Skeletal muscle satellite cell (primary cell): ENCODE results near the gene SLC10A2.

Experiments
- H3K27me3 ChIP-seq: 2 replicates; pipeline ENCODE4 v1.7.0; 2013; ENCODE audit warnings: low read length; ENCODE audit not compliant: control insufficient read depth, insufficient read depth
- H3K36me3 ChIP-seq: 2 replicates; pipeline ENCODE4 v1.7.0; 2013; ENCODE audit warnings: mild to moderate bottlenecking, control low read depth, low read length; ENCODE audit not compliant: insufficient read depth
- H3K4me1 ChIP-seq: 2 replicates; pipeline ENCODE4 v1.7.0; 2013; ENCODE audit warnings: low read length; ENCODE audit not compliant: control insufficient read depth, insufficient read depth
- H3K4me2 ChIP-seq: 2 replicates; pipeline ENCODE4 v1.7.0; 2013; ENCODE audit warnings: mild to moderate bottlenecking, low read length
- H3K4me3 ChIP-seq: 2 replicates; pipeline ENCODE4 v1.7.0; 2013; ENCODE audit warnings: low read length
- H3K9ac ChIP-seq: 2 replicates; pipeline ENCODE4 v1.7.0; 2013; ENCODE audit warnings: mild to moderate bottlenecking, low read depth, low read length, moderate library complexity
- H3K9me3 ChIP-seq: replicated peaks from 2 replicates; pipeline ENCODE4 v1.7.0; 2013; ENCODE audit warnings: mild to moderate bottlenecking, control low read depth, low read length

The SLC10A2 gene

DNA sequence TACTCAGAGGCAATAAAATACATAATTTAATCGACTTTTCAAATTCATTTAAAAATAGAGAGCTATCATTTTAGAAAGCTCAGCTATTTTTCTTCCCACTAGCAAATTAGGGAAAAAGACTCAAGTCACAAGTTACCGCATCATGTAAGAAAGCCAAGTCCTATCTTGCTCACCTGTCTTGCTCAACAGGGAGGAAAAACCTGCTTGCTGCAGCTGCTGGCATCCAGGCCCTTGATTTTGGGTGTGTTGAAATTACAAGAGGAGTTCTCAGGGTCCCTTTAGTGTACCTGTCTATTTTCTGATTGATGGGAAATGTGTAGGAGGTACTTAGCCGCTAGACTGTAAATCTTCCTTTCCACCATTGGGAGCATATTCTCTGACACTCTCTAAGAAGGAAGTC, 22.2 kb downstream of the SLC10A2 start:
- no peaks in the 10 kb centered on the region for H3K4me1 ChIP-seq
- no peak overlapping the region for H3K4me2 ChIP-seq
- H3K9ac ChIP-seq = no peak overlapping the region
- no peaks in the 10 kb centered on the region for H3K27me3 ChIP-seq
- no peaks in the 10 kb centered on the region for H3K36me3 ChIP-seq
- H3K4me3 ChIP-seq = no peak overlapping the region
- H3K9me3 ChIP-seq = no peaks in the 10 kb centered on the region

DNA sequence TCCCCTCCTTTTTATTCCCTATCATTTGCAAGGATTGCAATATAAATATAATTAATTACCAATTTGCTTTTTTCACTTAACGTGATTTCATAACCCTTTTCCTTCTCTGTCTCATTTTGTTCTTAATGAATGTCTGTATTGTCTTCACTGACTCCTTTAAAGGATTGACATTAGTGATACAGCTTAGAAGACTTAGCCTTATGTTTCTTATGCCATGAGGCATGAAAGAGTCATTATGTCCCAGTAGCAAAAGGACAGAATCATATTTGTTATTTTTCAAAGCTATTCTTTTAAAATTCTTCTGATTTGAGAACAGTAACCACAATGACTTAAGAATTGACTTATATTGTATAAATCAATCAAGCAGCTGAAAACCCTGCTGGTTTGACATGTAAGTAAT, 26.2 kb downstream of the SLC10A2 start:
- Histone ChIP-seq H3K4me2 (no peak overlapping the region), H3K4me3 (no peak overlapping the region), H3K27me3 (no peaks in the 10 kb centered on the region), H3K4me1 (no peaks in the 10 kb centered on the region), H3K9me3 (no peaks in the 10 kb centered on the region), H3K9ac (no peak overlapping the region), H3K36me3 (no peaks in the 10 kb centered on the region)

DNA sequence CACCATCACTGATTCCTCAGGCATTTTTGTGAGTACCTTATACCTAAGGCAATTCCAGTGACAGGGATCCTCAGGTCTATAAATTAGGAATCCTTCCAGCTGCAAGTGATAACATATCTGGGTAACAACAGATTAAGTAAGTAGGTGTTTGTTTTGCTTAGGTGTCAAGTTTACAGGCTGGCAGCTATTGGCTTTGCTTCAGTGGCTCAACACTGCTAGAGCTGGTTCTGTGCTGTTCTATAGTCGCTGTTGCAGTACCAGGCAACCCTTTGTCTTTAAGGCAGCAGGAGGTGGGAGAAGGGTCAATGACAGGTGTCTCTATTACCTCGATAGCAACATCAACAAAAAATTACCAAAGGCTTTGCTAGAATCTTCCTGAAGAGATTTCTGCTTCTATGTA, 27.0 kb downstream of the SLC10A2 start:
- H3K4me3 ChIP-seq = no peak overlapping the region
- no peaks in the 10 kb centered on the region for H3K4me1 ChIP-seq
- no peak overlapping the region for H3K9ac ChIP-seq
- no peaks in the 10 kb centered on the region for H3K27me3 ChIP-seq
- no peaks in the 10 kb centered on the region for H3K36me3 ChIP-seq
- H3K9me3 ChIP-seq = no peaks in the 10 kb centered on the region
- H3K4me2 ChIP-seq = no peak overlapping the region

DNA sequence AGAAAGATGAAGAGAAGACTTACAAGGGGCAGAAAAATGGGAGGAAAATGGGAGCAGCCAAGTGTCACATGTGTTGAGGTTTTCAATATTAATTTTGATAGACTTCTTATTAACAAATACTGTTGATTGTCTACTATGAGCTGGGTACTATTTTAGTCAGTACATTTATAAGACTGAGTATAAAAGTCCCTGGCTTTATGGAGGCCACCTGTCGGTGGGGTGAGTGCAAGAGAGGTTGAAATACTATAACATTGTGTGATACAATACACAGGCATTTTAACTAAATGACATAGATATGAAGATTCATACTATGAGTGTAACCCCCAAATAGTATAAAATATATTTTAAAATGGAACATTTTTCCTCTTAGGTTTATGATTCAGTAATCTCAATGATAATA, 29.9 kb downstream of the SLC10A2 start:
- H3K9ac ChIP-seq = no peak overlapping the region
- H3K4me3 ChIP-seq = no peak overlapping the region
- no peaks in the 10 kb centered on the region for H3K9me3 ChIP-seq
- H3K4me1 ChIP-seq = no peaks in the 10 kb centered on the region
- H3K36me3 ChIP-seq = no peaks in the 10 kb centered on the region
- no peak overlapping the region for H3K4me2 ChIP-seq
- no peaks in the 10 kb centered on the region for H3K27me3 ChIP-seq

DNA sequence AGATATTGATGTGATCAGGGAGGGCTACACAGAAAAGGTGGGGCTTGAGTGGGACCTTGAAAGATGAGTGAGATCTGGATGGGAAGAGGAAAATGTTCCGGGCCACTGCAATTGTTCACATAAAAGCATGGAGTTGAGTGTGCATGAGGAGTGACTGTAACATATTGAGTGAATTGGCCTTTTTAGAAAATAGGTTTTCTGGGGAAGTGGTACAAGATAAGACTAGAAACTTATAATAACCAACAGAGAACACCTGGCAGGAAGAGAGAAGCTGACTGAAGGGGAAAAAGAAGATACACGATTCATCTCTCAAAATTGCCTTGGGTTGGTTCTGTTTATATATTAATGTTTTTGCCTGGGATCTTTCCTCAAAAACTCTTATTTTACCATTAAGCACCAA, 32.2 kb downstream of the SLC10A2 start:
- no peaks in the 10 kb centered on the region for H3K4me1 ChIP-seq
- H3K4me3 ChIP-seq = no peak overlapping the region
- no peaks in the 10 kb centered on the region for H3K36me3 ChIP-seq
- H3K9me3 ChIP-seq = no peaks in the 10 kb centered on the region
- H3K9ac ChIP-seq = no peak overlapping the region
- no peak overlapping the region for H3K4me2 ChIP-seq
- no peaks in the 10 kb centered on the region for H3K27me3 ChIP-seq

DNA sequence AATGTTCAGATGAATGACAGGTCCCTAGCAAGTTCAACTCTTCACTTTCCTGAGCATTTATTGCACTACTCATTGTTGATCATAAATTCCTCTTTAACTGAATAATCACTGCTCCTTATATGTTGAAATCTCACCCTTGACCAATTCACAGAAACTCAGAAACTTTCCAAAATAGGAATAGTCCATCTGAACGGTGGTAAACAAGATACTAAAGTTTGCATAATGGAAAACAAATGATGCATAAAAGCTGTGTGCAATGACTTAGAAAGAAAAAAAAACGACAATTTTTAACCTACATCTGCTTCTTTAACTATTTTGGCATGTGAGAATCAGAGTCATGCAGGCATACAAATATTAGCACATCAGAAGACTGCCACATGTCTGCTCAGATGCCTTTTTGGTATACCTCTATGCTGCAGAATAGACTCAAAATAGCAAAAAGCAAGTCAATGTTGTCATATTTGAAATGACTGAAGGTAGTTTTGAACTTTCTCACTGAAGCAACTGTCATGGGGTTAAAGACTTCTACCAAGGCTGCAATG, 34.8 kb downstream of the SLC10A2 start:
- H3K27me3 ChIP-seq = no peaks in the 10 kb centered on the region
- no peaks in the 10 kb centered on the region for H3K36me3 ChIP-seq
- H3K4me3 ChIP-seq = no peak overlapping the region
- no peaks in the 10 kb centered on the region for H3K4me1 ChIP-seq
- no peak overlapping the region for H3K9ac ChIP-seq
- H3K9me3 ChIP-seq = no peaks in the 10 kb centered on the region
- no peak overlapping the region for H3K4me2 ChIP-seq

DNA sequence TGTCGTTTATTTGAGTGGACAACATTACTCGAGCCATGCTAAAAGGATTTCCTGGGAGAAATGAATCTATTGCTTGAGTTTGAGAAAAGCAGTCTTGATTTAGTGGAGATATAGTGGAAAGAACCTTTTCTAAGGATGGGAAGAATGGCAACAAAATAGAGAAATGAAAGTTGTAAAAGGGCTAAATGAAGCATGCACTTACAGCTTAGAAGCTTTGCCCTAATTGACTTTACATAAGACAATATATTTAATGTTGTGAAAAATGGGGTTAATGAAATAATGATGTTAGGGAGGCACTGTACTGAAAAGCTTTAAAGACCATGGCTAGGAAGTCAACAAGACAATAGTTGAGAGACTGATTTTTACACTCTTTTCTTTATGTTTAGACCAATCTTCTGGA, 35.4 kb downstream of the SLC10A2 start:
- Histone ChIP-seq H3K27me3 (no peaks in the 10 kb centered on the region), H3K36me3 (no peaks in the 10 kb centered on the region), H3K9me3 (no peaks in the 10 kb centered on the region), H3K9ac (no peak overlapping the region), H3K4me2 (no peak overlapping the region), H3K4me3 (no peak overlapping the region), H3K4me1 (no peaks in the 10 kb centered on the region)

DNA sequence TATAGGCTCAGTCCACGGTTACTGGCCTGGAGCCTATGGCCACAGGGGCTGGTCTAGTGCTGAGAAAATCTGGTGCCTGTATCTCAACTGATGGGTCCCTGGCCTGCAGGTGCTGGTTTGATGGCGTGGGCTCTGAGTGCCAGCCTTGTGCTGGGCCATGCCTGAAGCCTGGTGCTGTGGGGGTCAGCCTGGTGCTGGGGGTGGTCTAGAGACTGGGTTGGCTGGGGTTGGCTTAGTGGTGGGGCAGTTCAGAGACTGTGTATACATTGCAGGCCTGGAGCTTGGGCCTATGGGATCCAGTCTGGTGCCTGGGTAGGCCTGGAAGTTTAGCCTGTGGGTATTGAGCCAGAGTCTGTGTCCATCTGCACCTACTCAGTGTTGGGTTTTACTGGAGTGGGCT, 36.4 kb downstream of the SLC10A2 start:
- Histone ChIP-seq H3K4me3 (no peak overlapping the region), H3K9ac (no peak overlapping the region), H3K27me3 (no peaks in the 10 kb centered on the region), H3K36me3 (no peaks in the 10 kb centered on the region), H3K9me3 (no peaks in the 10 kb centered on the region), H3K4me2 (no peak overlapping the region), H3K4me1 (no peaks in the 10 kb centered on the region)

DNA sequence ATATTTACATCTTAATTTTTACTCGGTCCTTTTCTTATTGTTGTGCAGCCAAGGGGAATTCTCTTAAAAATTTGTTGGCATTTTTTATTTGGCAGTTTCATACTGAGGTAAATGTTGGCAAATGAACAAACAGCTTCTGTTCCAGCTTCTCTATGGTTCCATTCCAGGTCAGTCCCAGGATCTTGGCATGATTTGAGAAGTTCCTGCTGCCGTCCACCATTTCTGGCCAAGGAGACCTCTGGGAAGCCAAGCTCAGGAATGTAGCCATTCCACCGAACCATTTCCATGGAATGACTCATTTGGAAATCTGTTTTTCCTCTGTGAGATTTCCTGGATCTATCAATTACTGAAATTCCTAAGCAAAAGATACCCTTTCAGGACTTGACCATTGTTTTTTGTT, 43.9 kb downstream of the SLC10A2 start:
- H3K4me3 ChIP-seq = no peak overlapping the region
- H3K9me3 ChIP-seq = no peaks in the 10 kb centered on the region
- H3K9ac ChIP-seq = no peak overlapping the region
- H3K4me1 ChIP-seq = no peaks in the 10 kb centered on the region
- H3K27me3 ChIP-seq = no peaks in the 10 kb centered on the region
- H3K4me2 ChIP-seq = no peak overlapping the region
- H3K36me3 ChIP-seq = no peaks in the 10 kb centered on the region

DNA sequence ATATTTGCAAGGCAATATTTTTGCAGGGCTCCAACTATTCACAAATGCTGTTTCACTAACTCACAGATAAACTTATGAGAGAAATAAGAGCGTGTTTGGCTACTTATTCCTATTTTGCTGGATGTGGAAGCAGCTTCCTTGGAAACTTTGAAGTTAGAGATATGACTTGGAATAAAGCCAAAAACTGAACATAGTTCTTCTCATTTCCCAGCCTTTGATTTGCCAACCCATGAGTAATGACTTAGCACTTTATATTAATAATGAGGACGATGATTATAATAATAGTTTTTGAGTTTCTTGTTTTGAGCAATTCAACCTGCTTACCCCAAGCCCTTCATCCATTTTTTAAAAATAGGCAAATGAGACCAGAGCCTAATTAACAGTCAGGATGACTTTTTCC, 47.7 kb downstream of the SLC10A2 start:
- Histone ChIP-seq H3K9ac (no peak overlapping the region), H3K4me2 (no peak overlapping the region), H3K4me3 (no peak overlapping the region), H3K9me3 (no peaks in the 10 kb centered on the region), H3K36me3 (no peaks in the 10 kb centered on the region), H3K4me1 (no peaks in the 10 kb centered on the region), H3K27me3 (no peaks in the 10 kb centered on the region)

DNA sequence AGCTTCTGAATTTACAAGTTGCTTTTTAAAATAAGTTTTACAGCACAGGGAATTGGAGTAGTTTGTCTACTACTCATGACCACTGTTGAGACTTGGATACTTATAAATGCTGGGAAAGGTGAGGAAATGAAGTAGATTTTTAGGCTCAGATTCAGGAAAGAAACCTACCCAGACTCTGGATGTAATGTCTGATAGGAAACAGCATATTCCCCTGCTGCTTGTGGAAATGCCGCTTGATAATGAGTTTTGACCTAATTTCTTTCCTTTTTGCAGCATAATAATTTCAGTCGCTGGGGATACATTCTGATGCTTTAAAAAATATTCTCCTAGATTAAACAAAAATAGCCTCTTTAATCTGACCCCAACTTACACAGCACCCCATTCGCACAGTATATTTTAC, 53.6 kb downstream of the SLC10A2 start:
- no peak overlapping the region for H3K9ac ChIP-seq
- no peak overlapping the region for H3K4me2 ChIP-seq
- H3K9me3 ChIP-seq = no peaks in the 10 kb centered on the region
- no peaks in the 10 kb centered on the region for H3K4me1 ChIP-seq
- no peaks in the 10 kb centered on the region for H3K36me3 ChIP-seq
- no peak overlapping the region for H3K4me3 ChIP-seq
- H3K27me3 ChIP-seq = no peaks in the 10 kb centered on the region

DNA sequence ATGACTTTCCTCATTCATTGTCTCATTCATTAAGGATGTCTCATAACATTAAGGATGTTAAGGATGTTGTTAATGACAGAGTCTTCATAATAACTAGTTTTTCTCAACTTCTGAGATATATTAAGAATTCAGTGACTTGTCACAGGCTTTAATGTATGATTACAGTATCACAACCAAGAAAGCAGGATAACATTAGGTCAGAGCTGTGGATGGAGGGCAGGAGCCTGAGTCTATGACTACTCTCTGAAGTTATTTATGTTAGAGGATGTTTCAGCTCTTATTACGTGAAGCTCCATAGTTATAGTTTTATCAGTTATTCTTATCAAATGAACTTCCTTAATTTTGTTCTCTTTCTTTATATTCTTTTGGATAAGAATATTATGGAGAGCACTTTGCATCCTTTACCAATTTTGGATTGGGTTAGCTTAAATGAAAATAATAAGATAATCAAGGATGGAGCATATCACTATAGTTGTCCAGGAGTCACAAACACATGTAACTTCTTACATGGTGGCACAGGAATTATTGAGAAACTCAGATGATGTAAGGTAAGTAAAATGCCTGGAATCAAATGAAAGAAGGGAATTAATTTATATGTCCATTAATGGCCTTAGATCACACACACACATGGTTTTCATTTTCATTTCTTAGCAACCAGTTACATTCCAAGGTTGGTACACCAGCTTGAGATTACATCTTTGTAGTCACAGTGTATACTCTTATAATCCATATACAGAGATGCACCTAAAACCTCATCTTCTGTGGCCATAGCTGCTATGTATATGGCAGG, 57.0 kb downstream of the SLC10A2 start:
- H3K4me3 ChIP-seq = no peak overlapping the region

More for the DNA sequence above, 57.0 kb downstream of the SLC10A2 start:
- peaks cover 4% of the 10 kb centered on the region for H3K27me3 ChIP-seq
- H3K36me3 ChIP-seq = no peaks in the 10 kb centered on the region
- H3K4me2 ChIP-seq = no peak overlapping the region
- no peaks in the 10 kb centered on the region for H3K4me1 ChIP-seq
- H3K9me3 ChIP-seq = no peaks in the 10 kb centered on the region
- no peak overlapping the region for H3K9ac ChIP-seq
